ENCODE results near the gene LYZL1.

- TF ChIP-seq CTCF (IDR thresholded peaks at IDR 0.05) (no peak), EZH2 (IDR thresholded peaks at IDR 0.05) (no peak)
These were observed 23.6 kb upstream of the LYZL1 start for GRCh38 chr10:29265210-29265768.

All from neural progenitor cell (in vitro differentiated cells).